GM12892 (cell line): ENCODE measurements around the gene SLC47A2.

Source experiments
- POLR2A ChIP-seq: IDR thresholded peaks from 2 replicates; pipeline ENCODE4 v1.6.1; 2011; ENCODE audit warnings: low read depth, low read length, control low read depth
- POLR2AphosphoS5 ChIP-seq: IDR thresholded peaks from 2 replicates; pipeline ENCODE4 v1.6.1; 2011; ENCODE audit warnings: low read depth, low read length, control low read depth

DNA sequence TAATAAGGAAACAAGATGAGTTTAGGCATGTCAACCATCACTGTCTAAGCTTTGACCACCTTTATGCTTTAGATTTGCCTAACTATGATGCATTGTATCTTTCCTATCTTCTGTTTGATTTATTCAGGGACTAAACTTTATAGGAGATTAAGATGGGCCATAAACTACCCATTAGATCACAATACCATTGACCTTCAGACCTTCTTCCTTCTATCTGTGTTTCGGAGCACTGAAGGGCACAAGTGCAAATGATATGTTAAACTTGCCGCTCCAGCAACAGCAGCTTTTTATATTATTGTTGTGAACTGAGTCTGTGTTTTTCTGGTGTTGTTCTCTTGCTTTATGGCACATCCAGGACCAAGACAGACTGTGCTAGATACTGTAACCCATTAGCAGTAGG, 84.5 kb downstream of the SLC47A2 start:
- no peak for TF ChIP-seq POLR2A
- no peak for TF ChIP-seq POLR2AphosphoS5
